Tibial nerve (tissue), 4 donors: ENCODE data around the gene COX8A. TPM values are rescaled to one million over a fixed set of nuclear protein-coding genes. Genes with fewer than 3 reads are reported as not detected.

Experiments
- DNase-seq, 2 donors: peaks; one replicate each; pipeline ENCODE4 v3.0.0-alpha.2; 2019; ENCODE audit warnings: low spot score in 2 of 2
- H3K27ac ChIP-seq, 4 donors: fragments of 200-600 bp; sonication (generic) in 3 of 4; one replicate each; pipeline ENCODE4 v1.5.1; 2017 to 2019; ENCODE audit warnings: mild to moderate bottlenecking in 1 of 4
- H3K27me3 ChIP-seq, 2 donors: fragments of 200-600 bp; sonication (generic) in 1 of 2; one replicate each; pipeline versions ENCODE4 v1.5.1 to v1.6.0; 2017 to 2019
- H3K36me3 ChIP-seq, 3 donors: fragments of 200-600 bp; sonication (generic); one replicate each; pipeline ENCODE4 v1.5.1; 2018 to 2019
- H3K4me1 ChIP-seq, 4 donors: fragments of 200-600 bp; sonication (generic) in 3 of 4; one replicate each; pipeline ENCODE4 v1.5.1; 2017 to 2019
- H3K4me3 ChIP-seq, 4 donors: fragments of 200-600 bp; sonication (generic) in 3 of 4; one replicate each; pipeline ENCODE4 v1.5.1; 2017 to 2019; ENCODE audit warnings: mild to moderate bottlenecking in 1 of 4, moderate library complexity in 1 of 4
- H3K9me3 ChIP-seq, 4 donors: fragments of 200-600 bp; sonication (generic) in 3 of 4; one replicate each; pipeline ENCODE4 v1.5.1; 2017 to 2019
- EP300 ChIP-seq, 2 donors: sonication (generic); formaldehyde crosslinking; IDR thresholded peaks; one replicate each; pipeline ENCODE4 v1.6.1; 2017; ENCODE audit warnings: antibody characterized with exemption in 2 of 2, mild to moderate bottlenecking in 1 of 2
- POLR2A ChIP-seq, 2 donors: fragments of 450-650 bp; IDR thresholded peaks; one replicate each; pipeline ENCODE4 v1.6.1; 2017; ENCODE audit warnings: antibody characterized with exemption in 2 of 2, mild to moderate bottlenecking in 2 of 2, moderate library complexity in 2 of 2
- WGBS, 2 donors: methylation state at CpG; one replicate each; pipeline ENCODE4 v1.1.5; 2018; 5-methylcytosine and 5-hydroxymethylcytosine counted together
- total RNA-seq, 4 donors: library from RNA; depleted of rRNA; stranded (reverse); fragments of >200 nt; gene quantifications; one replicate each; pipeline ENCODE4 v1.1.0, GENCODE V29; 2016
- TF ChIP-seq, protein P1 (sequence below), 5 experiments: fragments of 200-600 bp in 3 of 5; fragments of 450-650 bp in 2 of 5; sonication (generic) in 3 of 5; IDR thresholded peaks; one replicate each; pipeline ENCODE4 v1.5.1; 2016 to 2019; ENCODE audit warnings: antibody characterized with exemption in 5 of 5, mild to moderate bottlenecking in 3 of 5, moderate library complexity in 2 of 5

Gene COX8A
- total RNA-seq, 4 donors from 2014 or later = 337 to 421 (median 383) TPM

DNA sequence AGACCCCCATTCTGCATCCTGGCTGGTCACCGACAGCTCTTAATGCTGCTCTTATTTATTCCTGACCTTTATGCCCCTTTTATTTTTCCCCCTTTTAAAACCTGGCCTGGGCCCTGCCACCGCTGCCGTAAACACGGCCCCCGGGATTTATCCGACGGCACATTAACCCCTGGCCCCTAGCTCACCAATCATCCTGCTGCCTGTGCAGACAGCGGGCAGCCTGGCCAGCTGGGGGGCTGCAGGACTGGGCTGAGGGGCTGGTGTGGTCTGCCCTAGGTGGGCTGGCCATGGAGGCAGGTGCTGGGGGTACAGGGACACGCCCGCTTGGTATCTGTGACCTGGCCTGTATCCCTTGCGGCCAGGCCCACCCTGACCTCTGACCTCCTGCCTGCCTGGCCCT lies 39.9 kb downstream of the COX8A start:
- TF ChIP-seq, protein P1, sequence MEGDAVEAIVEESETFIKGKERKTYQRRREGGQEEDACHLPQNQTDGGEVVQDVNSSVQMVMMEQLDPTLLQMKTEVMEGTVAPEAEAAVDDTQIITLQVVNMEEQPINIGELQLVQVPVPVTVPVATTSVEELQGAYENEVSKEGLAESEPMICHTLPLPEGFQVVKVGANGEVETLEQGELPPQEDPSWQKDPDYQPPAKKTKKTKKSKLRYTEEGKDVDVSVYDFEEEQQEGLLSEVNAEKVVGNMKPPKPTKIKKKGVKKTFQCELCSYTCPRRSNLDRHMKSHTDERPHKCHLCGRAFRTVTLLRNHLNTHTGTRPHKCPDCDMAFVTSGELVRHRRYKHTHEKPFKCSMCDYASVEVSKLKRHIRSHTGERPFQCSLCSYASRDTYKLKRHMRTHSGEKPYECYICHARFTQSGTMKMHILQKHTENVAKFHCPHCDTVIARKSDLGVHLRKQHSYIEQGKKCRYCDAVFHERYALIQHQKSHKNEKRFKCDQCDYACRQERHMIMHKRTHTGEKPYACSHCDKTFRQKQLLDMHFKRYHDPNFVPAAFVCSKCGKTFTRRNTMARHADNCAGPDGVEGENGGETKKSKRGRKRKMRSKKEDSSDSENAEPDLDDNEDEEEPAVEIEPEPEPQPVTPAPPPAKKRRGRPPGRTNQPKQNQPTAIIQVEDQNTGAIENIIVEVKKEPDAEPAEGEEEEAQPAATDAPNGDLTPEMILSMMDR (IDR thresholded peaks at IDR 0.05) = no peak
- TF ChIP-seq EP300 (IDR thresholded peaks at IDR 0.05) = no peak
- TF ChIP-seq POLR2A (IDR thresholded peaks at IDR 0.05) = no peak
- Histone ChIP-seq H3K27me3 (no peaks in the 10 kb centered on the region), H3K36me3 (no peaks in the 10 kb centered on the region), H3K9me3 (no peaks in the 10 kb centered on the region), H3K4me1 (peaks cover 0 to 18% (median 0%) of the 10 kb centered on the region in 4 donors), H3K27ac (no peak overlapping the region), H3K4me3 (no peak overlapping the region)
- 69 to 77% methylated on average over 11 of the region's 11 CpGs for WGBS, 2 donors
- DNase-seq = no peak

DNA sequence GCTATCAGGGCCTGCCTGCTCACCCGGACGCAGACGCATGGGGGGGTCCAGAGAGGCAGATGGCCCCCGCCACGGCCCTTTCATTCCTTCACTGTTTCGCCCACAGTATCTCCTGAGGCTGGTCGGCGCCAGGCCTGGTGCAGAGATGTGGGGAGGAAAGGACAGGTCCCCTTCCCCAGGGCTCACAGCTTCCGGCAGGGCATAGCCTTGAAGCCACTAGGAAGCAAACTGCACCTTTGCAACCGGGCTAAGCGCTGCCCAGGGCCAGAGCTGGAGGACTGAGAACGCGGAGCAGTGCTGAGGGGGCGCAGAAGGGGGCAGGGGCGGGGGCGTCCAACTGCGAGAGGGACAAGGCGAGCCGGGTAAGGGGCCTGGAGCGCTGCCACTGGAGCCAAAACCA lies 41.1 kb downstream of the COX8A start:
- WGBS, 2 donors = 80 to 81% methylated on average over 20 of the region's 20 CpGs
- H3K27ac ChIP-seq = no peak overlapping the region
- H3K27me3 ChIP-seq = no peaks in the 10 kb centered on the region
- H3K4me3 ChIP-seq = no peak overlapping the region
- TF ChIP-seq POLR2A (IDR thresholded peaks at IDR 0.05) = no peak
- TF ChIP-seq, protein P1 (IDR thresholded peaks at IDR 0.05) = no peak
- no peak for TF ChIP-seq EP300 (IDR thresholded peaks at IDR 0.05)
- no peaks in the 10 kb centered on the region for H3K9me3 ChIP-seq
- no peaks in the 10 kb centered on the region for H3K36me3 ChIP-seq
- H3K4me1 ChIP-seq = peaks cover 0 to 18% (median 0%) of the 10 kb centered on the region in 4 donors
- no peak for DNase-seq

DNA sequence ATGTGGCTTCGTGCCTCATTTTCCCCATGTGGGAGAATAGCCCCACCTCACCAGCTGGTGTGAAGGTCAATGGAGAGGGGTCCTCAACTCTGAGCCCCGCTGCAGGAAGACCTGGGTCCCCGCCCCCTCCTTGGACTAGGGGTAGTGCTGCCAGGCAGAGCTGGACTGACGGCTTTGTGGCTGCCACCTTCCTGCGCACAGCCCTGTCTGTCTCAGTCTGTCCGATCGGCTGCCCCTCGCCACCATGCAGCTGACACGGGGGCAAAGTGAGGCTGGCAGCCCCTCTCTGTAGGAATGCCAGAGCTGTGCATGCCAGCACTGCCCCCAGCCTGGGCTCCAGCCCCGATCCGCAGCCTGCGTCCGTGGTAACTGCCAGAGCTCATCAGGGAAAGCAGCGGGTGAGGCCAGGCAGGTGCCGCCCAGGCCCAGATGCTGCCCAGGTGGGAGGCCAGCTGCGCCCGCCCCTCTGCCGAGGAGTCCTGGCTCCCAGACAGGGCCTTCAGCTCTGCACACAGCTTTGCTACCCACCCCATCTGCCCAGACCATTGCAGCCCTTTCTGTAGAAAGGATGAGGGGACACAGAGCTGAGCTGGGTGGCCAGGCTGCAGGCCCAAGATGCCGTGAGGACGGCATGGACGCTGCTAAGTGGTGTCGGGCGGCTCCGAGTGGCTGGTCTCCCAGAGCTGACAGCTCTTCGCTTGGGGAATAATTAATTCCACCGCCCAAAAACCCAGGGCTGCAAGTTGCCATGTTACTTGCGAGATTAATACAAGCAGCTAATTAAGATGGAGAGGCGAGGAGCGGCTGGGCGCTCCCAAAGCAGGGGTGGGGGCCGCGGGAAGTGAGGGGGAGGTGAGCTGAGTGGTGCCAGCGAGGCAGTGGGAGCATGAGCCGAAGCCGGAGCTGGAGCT lies 41.8 kb downstream of the COX8A start:
- H3K4me1 ChIP-seq = peaks cover 0 to 18% (median 0%) of the 10 kb centered on the region in 4 donors
- H3K4me3 ChIP-seq = no peak overlapping the region
- H3K9me3 ChIP-seq = no peaks in the 10 kb centered on the region
- TF ChIP-seq, protein P1 (IDR thresholded peaks at IDR 0.05) = no peak
- TF ChIP-seq POLR2A (IDR thresholded peaks at IDR 0.05) (no peak), EP300 (IDR thresholded peaks at IDR 0.05) (no peak)
- DNase-seq = no peak
- no peak overlapping the region for H3K27ac ChIP-seq
- H3K36me3 ChIP-seq = no peaks in the 10 kb centered on the region
- 87 to 89% methylated on average over 26 of the region's 35 CpGs for WGBS, 2 donors
- H3K27me3 ChIP-seq = no peaks in the 10 kb centered on the region

GRCh38 chr11:64017945-64018224 lies 43.5 kb downstream of the COX8A start:
- TF ChIP-seq, protein P1 (IDR thresholded peaks at IDR 0.05) = no peak
- TF ChIP-seq POLR2A (IDR thresholded peaks at IDR 0.05) = no peak
- no peak for TF ChIP-seq EP300 (IDR thresholded peaks at IDR 0.05)
- DNase-seq = no peak
- Histone ChIP-seq H3K4me3 (no peak overlapping the region), H3K27ac (no peak overlapping the region), H3K27me3 (no peaks in the 10 kb centered on the region), H3K4me1 (peaks cover 0 to 18% (median 0%) of the 10 kb centered on the region in 4 donors), H3K36me3 (no peaks in the 10 kb centered on the region), H3K9me3 (no peaks in the 10 kb centered on the region)
- 71 to 80% methylated on average over 4 to 7 of the region's 7 CpGs for WGBS, 2 donors

DNA sequence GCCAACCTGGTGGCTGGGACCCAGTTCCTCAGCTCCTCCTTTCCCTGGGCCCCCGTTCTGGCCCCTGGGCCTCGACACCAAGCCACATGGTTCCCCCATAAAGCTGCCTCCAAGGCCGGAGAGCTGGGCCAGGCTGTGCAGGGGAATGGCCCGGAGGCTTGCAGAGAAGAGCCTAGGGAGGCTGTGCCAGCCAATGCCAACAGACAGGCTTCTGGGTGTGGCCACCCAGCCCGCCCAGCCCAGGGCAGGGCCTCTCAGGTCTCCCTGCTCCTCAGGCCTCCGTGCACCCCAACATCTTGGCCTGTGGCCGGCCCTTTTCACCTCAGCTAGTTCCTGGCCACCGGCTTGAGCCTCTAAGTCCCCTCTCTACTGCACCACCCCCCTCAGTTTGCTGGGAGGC lies 43.9 kb downstream of the COX8A start:
- DNase-seq = no peak
- no peak for TF ChIP-seq EP300 (IDR thresholded peaks at IDR 0.05)
- TF ChIP-seq POLR2A (IDR thresholded peaks at IDR 0.05) = no peak
- TF ChIP-seq, protein P1 (IDR thresholded peaks at IDR 0.05) = no peak
- 85 to 86% methylated on average over 7 to 8 of the region's 8 CpGs for WGBS, 2 donors
- Histone ChIP-seq H3K27ac (no peak overlapping the region), H3K9me3 (no peaks in the 10 kb centered on the region), H3K27me3 (no peaks in the 10 kb centered on the region), H3K4me1 (peaks cover 0 to 18% (median 0%) of the 10 kb centered on the region in 4 donors), H3K4me3 (no peak overlapping the region), H3K36me3 (no peaks in the 10 kb centered on the region)
